Neural cell (in vitro differentiated cells): ENCODE results near the gene P4HA2. TPM values are rescaled to one million over a fixed set of nuclear protein-coding genes. Genes with fewer than 3 reads are reported as not detected.

Experiments used
- H2AFZ ChIP-seq: fragments of 200-600, 300-800 bp; sonication (generic), shearing (Covaris generic); 2 replicates; pipeline ENCODE4 v1.6.0; 2014; ENCODE audit warnings: low read depth, mild to moderate bottlenecking, antibody characterized with exemption, low read length, moderate library complexity
- H3F3A ChIP-seq: fragments of 200-600 bp; shearing (Covaris generic); 2 replicates; pipeline ENCODE4 v1.6.1; 2016; ENCODE audit warnings: mild to moderate bottlenecking, moderate library complexity, mixed read lengths, antibody characterized with exemption, low read length; ENCODE audit not compliant: insufficient read depth, poor library complexity, severe bottlenecking
- H3K27ac ChIP-seq: fragments of 200-600, 300-800 bp; sonication (generic), shearing (Covaris generic); 2 replicates; pipeline ENCODE4 v1.5.1; 2014; ENCODE audit warnings: mild to moderate bottlenecking, low read length, moderate library complexity
- H3K27me3 ChIP-seq: fragments of 300-800, 200-600 bp; sonication (generic), shearing (Covaris generic); 2 replicates; pipeline ENCODE4 v1.6.0; 2014; ENCODE audit warnings: mild to moderate bottlenecking, low read depth, low read length, moderate library complexity; ENCODE audit not compliant: insufficient read depth
- H3K36me3 ChIP-seq: fragments of 300-800, 200-600 bp; sonication (generic), shearing (Covaris generic); 2 replicates; pipeline ENCODE4 v1.5.1; 2014; ENCODE audit warnings: mild to moderate bottlenecking, antibody characterized with exemption, low read length, moderate library complexity; ENCODE audit not compliant: insufficient read depth
- H3K4me2 ChIP-seq: fragments of 300-800, 200-600 bp; sonication (generic), shearing (Covaris generic); 2 replicates; pipeline ENCODE4 v1.6.0; 2014; ENCODE audit warnings: mild to moderate bottlenecking, low read length
- H3K4me3 ChIP-seq: fragments of 300-800, 200-600 bp; sonication (generic), shearing (Covaris generic); 2 replicates; pipeline ENCODE4 v1.5.1; 2014; ENCODE audit warnings: mild to moderate bottlenecking, low read length, moderate library complexity
- H3K79me2 ChIP-seq: fragments of 200-600 bp; shearing (Covaris generic); replicated peaks from 2 replicates; pipeline ENCODE4 v1.6.0; 2014; ENCODE audit warnings: mild to moderate bottlenecking, low read length, moderate library complexity; ENCODE audit not compliant: insufficient read depth
- H3K9ac ChIP-seq: fragments of 300-800, 200-600 bp; sonication (generic), shearing (Covaris generic); 2 replicates; pipeline ENCODE4 v1.6.1; 2016; ENCODE audit warnings: mild to moderate bottlenecking, low read length, mixed read lengths
- H3K9me2 ChIP-seq: fragments of 200-600 bp; shearing (Covaris generic); 2 replicates; pipeline ENCODE4 v1.6.1; 2016; ENCODE audit warnings: mild to moderate bottlenecking, low read length, mixed read lengths; ENCODE audit not compliant: insufficient read depth
- H3K9me3 ChIP-seq: fragments of 200-600, 300-800 bp; sonication (generic), shearing (Covaris generic); 2 replicates; pipeline ENCODE4 v1.6.1; 2016; ENCODE audit warnings: mild to moderate bottlenecking, mixed run types, low read length, moderate library complexity, mixed read lengths
- H4K20me1 ChIP-seq: fragments of 200-600 bp; shearing (Covaris generic); 2 replicates; pipeline ENCODE4 v1.6.1; 2016; ENCODE audit warnings: mild to moderate bottlenecking, mixed run types; ENCODE audit not compliant: insufficient read depth
- EP300 ChIP-seq: fragments of 450-650 bp; conservative IDR thresholded peaks from 2 replicates; pipeline ENCODE4 v1.6.1; 2014; ENCODE audit warnings: antibody characterized with exemption, mild to moderate bottlenecking, moderate library complexity; ENCODE audit not compliant: poor library complexity, severe bottlenecking
- EZH2 ChIP-seq: fragments of 200-600, 300-800 bp; shearing (Covaris generic), sonication (generic); IDR thresholded peaks from 2 replicates; pipeline ENCODE4 v1.6.1; 2014; ENCODE audit warnings: antibody characterized with exemption, low read length, borderline replicate concordance, mild to moderate bottlenecking; ENCODE audit not compliant: insufficient read depth, poor library complexity, severe bottlenecking
- MXI1 ChIP-seq: fragments of 450-650 bp; conservative IDR thresholded peaks from 2 replicates; pipeline ENCODE4 v1.6.1; 2014; ENCODE audit warnings: antibody characterized with exemption, mild to moderate bottlenecking; ENCODE audit not compliant: poor library complexity, severe bottlenecking
- POLR2AphosphoS5 ChIP-seq: IDR thresholded peaks from 2 replicates; pipeline ENCODE4 v1.6.1; 2012
- RAD21 ChIP-seq: fragments of 450-650 bp; conservative IDR thresholded peaks from 2 replicates; pipeline ENCODE4 v1.6.1; 2014; ENCODE audit warnings: antibody characterized with exemption, mild to moderate bottlenecking, moderate library complexity
- REST ChIP-seq: IDR thresholded peaks from 2 replicates; pipeline ENCODE4 v1.6.1; 2012; ENCODE audit warnings: borderline replicate concordance
- SMC3 ChIP-seq: fragments of 450-650 bp; conservative IDR thresholded peaks from 2 replicates; pipeline ENCODE4 v1.6.1; 2014; ENCODE audit warnings: antibody characterized with exemption, mild to moderate bottlenecking, moderate library complexity; ENCODE audit not compliant: poor library complexity
- TAF1 ChIP-seq: IDR thresholded peaks from 2 replicates; pipeline ENCODE4 v1.6.1; 2012; ENCODE audit warnings: low read depth
- polyA plus RNA-seq: library from polyadenylated mRNA; depleted of rRNA; stranded (reverse); fragments of >200 nt; gene quantifications from 2 replicates; pipeline ENCODE4 v1.2.3, GENCODE V29; 2014
- TF ChIP-seq, protein P1 (sequence below): fragments of 450-650 bp; IDR thresholded peaks from 2 replicates; pipeline ENCODE4 v1.5.1; 2014; ENCODE audit warnings: antibody characterized with exemption, mild to moderate bottlenecking, moderate library complexity; ENCODE audit not compliant: poor library complexity, severe bottlenecking

Gene P4HA2
- polyA plus RNA-seq, 1 donor from 2014 or later = 1.4 TPM

DNA sequence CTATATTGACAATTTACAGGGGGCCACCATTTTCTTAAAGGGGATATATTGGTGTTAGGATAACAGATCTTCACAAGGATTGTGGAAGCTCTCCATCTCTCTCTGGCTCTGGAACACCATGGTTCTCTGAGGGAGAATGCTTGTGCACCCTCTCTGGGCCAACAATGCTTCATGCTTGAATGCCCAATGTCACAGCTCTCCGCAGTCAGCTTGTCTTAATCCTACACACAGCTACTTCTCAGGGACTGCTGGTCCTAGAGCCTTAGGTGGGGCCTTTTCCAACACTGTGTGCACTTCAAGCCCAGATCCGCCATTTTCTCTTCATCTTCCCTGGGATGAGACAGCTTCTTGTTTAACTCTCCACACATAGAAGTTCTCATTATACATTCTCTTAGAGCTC lies 22.9 kb upstream of the P4HA2 start:
- Histone ChIP-seq H3K79me2 (no peaks in the 10 kb centered on the region), H3K9ac (no peak overlapping the region), H3K9me3 (no peaks in the 10 kb centered on the region), H4K20me1 (no peaks in the 10 kb centered on the region), H3F3A (no peaks in the 10 kb centered on the region), H3K27ac (no peak overlapping the region), H3K4me3 (no peak overlapping the region), H2AFZ (no peak overlapping the region), H3K9me2 (no peaks in the 10 kb centered on the region), H3K36me3 (no peaks in the 10 kb centered on the region), H3K27me3 (no peaks in the 10 kb centered on the region), H3K4me2 (no peak overlapping the region)
- TF ChIP-seq EZH2 (no peak), MXI1 (no peak), SMC3 (no peak), REST (no peak), EP300 (no peak), POLR2AphosphoS5 (no peak)
- TF ChIP-seq, protein P1, sequence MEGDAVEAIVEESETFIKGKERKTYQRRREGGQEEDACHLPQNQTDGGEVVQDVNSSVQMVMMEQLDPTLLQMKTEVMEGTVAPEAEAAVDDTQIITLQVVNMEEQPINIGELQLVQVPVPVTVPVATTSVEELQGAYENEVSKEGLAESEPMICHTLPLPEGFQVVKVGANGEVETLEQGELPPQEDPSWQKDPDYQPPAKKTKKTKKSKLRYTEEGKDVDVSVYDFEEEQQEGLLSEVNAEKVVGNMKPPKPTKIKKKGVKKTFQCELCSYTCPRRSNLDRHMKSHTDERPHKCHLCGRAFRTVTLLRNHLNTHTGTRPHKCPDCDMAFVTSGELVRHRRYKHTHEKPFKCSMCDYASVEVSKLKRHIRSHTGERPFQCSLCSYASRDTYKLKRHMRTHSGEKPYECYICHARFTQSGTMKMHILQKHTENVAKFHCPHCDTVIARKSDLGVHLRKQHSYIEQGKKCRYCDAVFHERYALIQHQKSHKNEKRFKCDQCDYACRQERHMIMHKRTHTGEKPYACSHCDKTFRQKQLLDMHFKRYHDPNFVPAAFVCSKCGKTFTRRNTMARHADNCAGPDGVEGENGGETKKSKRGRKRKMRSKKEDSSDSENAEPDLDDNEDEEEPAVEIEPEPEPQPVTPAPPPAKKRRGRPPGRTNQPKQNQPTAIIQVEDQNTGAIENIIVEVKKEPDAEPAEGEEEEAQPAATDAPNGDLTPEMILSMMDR = no peak

- Histone ChIP-seq H4K20me1 (no peaks in the 10 kb centered on the region), H3K4me3 (no peak overlapping the region), H3K4me2 (no peak overlapping the region), H3K9ac (no peak overlapping the region), H2AFZ (no peak overlapping the region), H3K27ac (no peak overlapping the region), H3K9me3 (no peaks in the 10 kb centered on the region), H3K9me2 (no peaks in the 10 kb centered on the region), H3K79me2 (no peaks in the 10 kb centered on the region), H3K27me3 (no peaks in the 10 kb centered on the region), H3F3A (no peaks in the 10 kb centered on the region), H3K36me3 (no peaks in the 10 kb centered on the region)
- TF ChIP-seq MXI1 = no peak
- TF ChIP-seq TAF1 = no peak
- TF ChIP-seq EZH2 = no peak
- no peak for TF ChIP-seq REST
- no peak for TF ChIP-seq EP300
- TF ChIP-seq RAD21 = no peak
- TF ChIP-seq SMC3 = no peak
- TF ChIP-seq POLR2AphosphoS5 = no peak
- TF ChIP-seq, protein P1 = no peak
These were observed 19.2 kb upstream of the P4HA2 start for GRCh38 chr5:132246806-132247205.
